ENCODE data around the gene TRIM2. TPM values are rescaled to one million over a fixed set of nuclear protein-coding genes. Genes with fewer than 3 reads are reported as not detected.

The TRIM2 gene
- total and polyA plus RNA-seq, 4 donors, result 3.4 to 15.5 (median 8.9) TPM

GRCh38 chr4:153241295-153241694, 37.1 kb downstream of the TRIM2 start:
- Histone ChIP-seq H3K36me3 (ENCODE audit: control insufficient read depth in 4 of 4, insufficient read depth in 3 of 4, low read depth in 1 of 4, low read length in 3 of 4) (no peaks in the 10 kb centered on the region), H3K4me1 (ENCODE audit: control insufficient read depth in 4 of 4, insufficient read depth in 4 of 4, low read length in 3 of 4) (peaks cover 0 to 19% (median 6%) of the 10 kb centered on the region in 4 donors), H3K9ac (ENCODE audit: low read depth in 1 of 2, low read length in 2 of 2) (no peak overlapping the region), H3K9me3 (ENCODE audit: control insufficient read depth in 4 of 4, low read length in 3 of 4) (no peaks in the 10 kb centered on the region), H3K4me3 (ENCODE audit: low read depth in 1 of 3, low read length in 3 of 3) (no peak overlapping the region), H3K27me3 (ENCODE audit: control insufficient read depth in 4 of 4, insufficient read depth in 4 of 4, low read length in 3 of 4) (no peaks in the 10 kb centered on the region), H3K27ac (ENCODE audit: low read depth in 1 of 2, low read length in 2 of 2) (no peak overlapping the region)
- no peak for TF ChIP-seq GABPA (IDR thresholded peaks at IDR 0.05 in 1 of 2, conservative IDR thresholded peaks at IDR 0.05 in 1 of 2)
- TF ChIP-seq SP1 (IDR thresholded peaks at IDR 0.05), result no peak
- no peak for TF ChIP-seq HNF4G (IDR thresholded peaks at IDR 0.05)
- no peak for TF ChIP-seq YY1 (IDR thresholded peaks at IDR 0.05)
- no peak for TF ChIP-seq NR2F2 (IDR thresholded peaks at IDR 0.05)
- TF ChIP-seq HNF4A (conservative IDR thresholded peaks at IDR 0.05), result no peak
- no peak for TF ChIP-seq RXRA (IDR thresholded peaks at IDR 0.05)
- TF ChIP-seq TAF1 (conservative IDR thresholded peaks at IDR 0.05), result no peak
- no peak for TF ChIP-seq MAX (IDR thresholded peaks at IDR 0.05)
- TF ChIP-seq REST (IDR thresholded peaks at IDR 0.05), result no peak
- TF ChIP-seq FOXA2 (IDR thresholded peaks at IDR 0.05), result no peak
- TF ChIP-seq FOXA1 (IDR thresholded peaks at IDR 0.05), result no peak
- no peak for TF ChIP-seq ZBTB33 (IDR thresholded peaks at IDR 0.05)
- TF ChIP-seq ATF3 (IDR thresholded peaks at IDR 0.05), result no peak
- no peak for TF ChIP-seq RAD21 (IDR thresholded peaks at IDR 0.05)
- TF ChIP-seq EGR1 (IDR thresholded peaks at IDR 0.05; ENCODE audit: low read depth in 2 of 2), result no peak
- no peak for DNase-seq (ENCODE audit: low spot score)
- 83% methylated on average over 8 of the region's 8 CpGs for WGBS

GRCh38 chr4:153241970-153242838, 38.0 kb downstream of the TRIM2 start:
- DNase-seq (ENCODE audit: low spot score), result no peak
- 59% methylated on average over 13 of the region's 13 CpGs for WGBS
- H3K9ac ChIP-seq (ENCODE audit: low read depth in 1 of 2, low read length in 2 of 2), result no peak overlapping the region
- H3K4me1 ChIP-seq (ENCODE audit: control insufficient read depth in 4 of 4, insufficient read depth in 4 of 4, low read length in 3 of 4), result peaks cover 0 to 19% (median 6%) of the 10 kb centered on the region in 4 donors
- no peaks in the 10 kb centered on the region for H3K36me3 ChIP-seq (ENCODE audit: control insufficient read depth in 4 of 4, insufficient read depth in 3 of 4, low read depth in 1 of 4, low read length in 3 of 4)
- TF ChIP-seq ZBTB33 (IDR thresholded peaks at IDR 0.05), result no peak
- no peak for TF ChIP-seq HNF4G (IDR thresholded peaks at IDR 0.05)
- TF ChIP-seq MAX (IDR thresholded peaks at IDR 0.05), result no peak
- TF ChIP-seq RXRA (IDR thresholded peaks at IDR 0.05), result no peak
- no peak for TF ChIP-seq SP1 (IDR thresholded peaks at IDR 0.05)
- TF ChIP-seq NR2F2 (IDR thresholded peaks at IDR 0.05), result peak; percentile 87
- no peaks in the 10 kb centered on the region for H3K27me3 ChIP-seq (ENCODE audit: control insufficient read depth in 4 of 4, insufficient read depth in 4 of 4, low read length in 3 of 4)
- no peak overlapping the region for H3K4me3 ChIP-seq (ENCODE audit: low read depth in 1 of 3, low read length in 3 of 3)
- no peaks in the 10 kb centered on the region for H3K9me3 ChIP-seq (ENCODE audit: control insufficient read depth in 4 of 4, low read length in 3 of 4)
- no peak overlapping the region for H3K27ac ChIP-seq (ENCODE audit: low read depth in 1 of 2, low read length in 2 of 2)

All from liver (tissue), 9 donors.